GM10248 (cell line): ENCODE data around the gene KMT2C.

ENCODE experiments used
- CTCF ChIA-PET: fragments of 300-600 bp; sonication (Branson Sonifier 250); formaldehyde crosslinking; extraction: SDS; loops from one replicate; lab custom pipeline; 2021; ENCODE audit warnings: antibody characterized with exemption; lab: Yijun Ruan, JAX
- POLR2A ChIA-PET: fragments of 350-650 bp; sonication (Branson Sonifier 250); formaldehyde crosslinking; extraction: SDS; loops from one replicate; lab custom pipeline; 2020; ENCODE audit warnings: antibody characterized with exemption; lab: Yijun Ruan, JAX
- DNase-seq: peaks from one replicate; pipeline ENCODE4 v3.0.0; 2012; ENCODE audit errors: extremely low spot score
- TF ChIP-seq, protein P1 (sequence below): IDR thresholded peaks from 2 replicates; pipeline ENCODE4 v1.5.1; 2012; ENCODE audit warnings: mild to moderate bottlenecking, low read depth; ENCODE audit errors: extremely low read depth, missing control alignments, control extremely low read depth

The KMT2C gene

DNA sequence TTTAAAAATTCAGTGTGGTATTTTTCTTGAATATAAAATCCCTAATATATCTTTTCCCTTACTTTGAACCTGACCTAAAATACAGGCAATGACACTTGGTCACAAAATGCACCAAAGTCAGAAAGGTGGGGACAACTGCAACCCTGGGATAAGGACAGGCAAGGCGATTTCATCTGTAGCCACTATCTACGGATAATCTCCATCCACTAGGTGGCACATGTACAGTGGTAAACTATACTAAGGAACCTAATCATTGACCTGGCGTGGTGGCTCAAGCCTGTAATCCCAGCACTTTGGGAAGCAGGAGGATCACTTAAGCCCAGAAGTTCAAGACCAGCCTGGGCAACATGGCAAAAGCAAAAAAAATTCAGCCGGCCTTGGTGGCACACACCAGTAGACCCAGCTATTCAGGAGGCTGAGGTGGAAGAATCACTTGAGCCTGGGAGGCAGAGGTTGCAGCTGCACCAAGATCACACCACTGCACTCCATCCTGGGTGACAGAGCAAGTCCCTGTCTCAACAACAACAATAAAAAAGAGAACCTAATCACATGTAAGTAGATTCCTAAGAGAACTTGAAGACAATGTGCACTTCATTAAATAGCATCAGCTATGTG is 98.9 kb downstream of the KMT2C start:
- peak; percentile 35 for DNase-seq
- ChIA-PET CTCF (interaction anchor here (0.6 to 3.5 kb wide), 21 partner anchors 9 to 373 kb away, joined by 3 to 16 read pairs (median 3); no protein-coding TSS in a partner anchor), POLR2A (no interaction called here)
- TF ChIP-seq, protein P1, sequence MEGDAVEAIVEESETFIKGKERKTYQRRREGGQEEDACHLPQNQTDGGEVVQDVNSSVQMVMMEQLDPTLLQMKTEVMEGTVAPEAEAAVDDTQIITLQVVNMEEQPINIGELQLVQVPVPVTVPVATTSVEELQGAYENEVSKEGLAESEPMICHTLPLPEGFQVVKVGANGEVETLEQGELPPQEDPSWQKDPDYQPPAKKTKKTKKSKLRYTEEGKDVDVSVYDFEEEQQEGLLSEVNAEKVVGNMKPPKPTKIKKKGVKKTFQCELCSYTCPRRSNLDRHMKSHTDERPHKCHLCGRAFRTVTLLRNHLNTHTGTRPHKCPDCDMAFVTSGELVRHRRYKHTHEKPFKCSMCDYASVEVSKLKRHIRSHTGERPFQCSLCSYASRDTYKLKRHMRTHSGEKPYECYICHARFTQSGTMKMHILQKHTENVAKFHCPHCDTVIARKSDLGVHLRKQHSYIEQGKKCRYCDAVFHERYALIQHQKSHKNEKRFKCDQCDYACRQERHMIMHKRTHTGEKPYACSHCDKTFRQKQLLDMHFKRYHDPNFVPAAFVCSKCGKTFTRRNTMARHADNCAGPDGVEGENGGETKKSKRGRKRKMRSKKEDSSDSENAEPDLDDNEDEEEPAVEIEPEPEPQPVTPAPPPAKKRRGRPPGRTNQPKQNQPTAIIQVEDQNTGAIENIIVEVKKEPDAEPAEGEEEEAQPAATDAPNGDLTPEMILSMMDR, result peak; percentile 62

DNA sequence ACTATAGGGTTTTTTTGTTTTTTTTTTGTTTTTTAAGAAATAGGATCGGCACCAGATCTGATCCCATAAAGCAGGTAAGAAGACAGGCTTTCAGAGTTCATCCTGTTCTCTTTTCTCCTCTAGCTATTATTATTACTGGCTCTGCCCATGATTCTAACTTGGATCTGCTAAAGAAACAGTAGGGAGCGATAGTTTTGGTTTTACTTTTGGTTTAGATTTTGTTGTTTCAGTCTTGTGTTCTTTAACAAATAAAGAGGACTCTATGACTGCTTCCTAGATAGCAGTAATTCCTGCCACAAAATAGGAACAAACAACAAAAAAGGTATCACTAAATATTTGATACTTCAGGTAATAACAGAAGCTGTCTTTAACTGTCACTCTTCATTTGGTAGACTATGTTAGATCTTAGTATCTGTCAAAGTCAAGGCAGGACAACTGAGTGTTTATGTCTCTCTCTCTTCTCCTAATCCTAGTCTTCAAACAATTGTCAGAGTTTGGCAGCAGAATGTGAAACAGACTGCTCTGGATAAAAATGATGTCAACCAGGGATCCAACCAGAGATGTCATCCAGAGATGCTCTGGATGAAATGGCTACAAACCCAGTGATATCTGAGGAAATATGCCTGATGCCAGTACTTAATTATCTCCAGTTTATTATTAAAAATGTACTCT is 99.8 kb downstream of the KMT2C start:
- ChIA-PET CTCF (interaction anchor here (0.6 to 3.6 kb wide), 15 partner anchors 10 to 373 kb away, joined by 3 to 16 read pairs (median 4); no protein-coding TSS in a partner anchor), POLR2A (no interaction called here)
- TF ChIP-seq, protein P1, result no peak
- DNase-seq, result peak; percentile 28

DNA sequence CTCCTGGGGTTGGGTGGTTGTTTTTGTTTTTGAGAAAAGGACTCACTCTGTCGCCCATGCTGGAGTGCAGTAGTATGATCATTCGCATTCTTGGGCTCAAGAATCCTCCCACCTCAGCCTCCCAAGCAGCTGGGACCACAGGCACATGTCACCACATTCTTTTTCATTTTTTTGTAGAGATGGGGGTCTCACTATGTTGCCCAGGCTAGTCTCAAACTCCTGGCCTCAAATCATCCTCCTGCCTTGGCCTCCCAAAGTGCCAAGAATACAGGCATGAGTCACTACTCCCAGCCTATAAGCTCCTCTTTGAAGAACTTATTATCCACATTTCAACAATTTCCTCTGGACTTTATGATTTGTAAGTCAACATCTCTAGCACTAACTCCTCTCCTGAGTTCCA is 102.7 kb downstream of the KMT2C start:
- CTCF ChIA-PET, result interaction anchor here (1.7 to 3.6 kb wide), 3 partner anchors 9 to 19 kb away, joined by 5 to 12 read pairs (median 7); no protein-coding TSS in a partner anchor
- no peak for DNase-seq
- POLR2A ChIA-PET, result no interaction called here
- TF ChIP-seq, protein P1, result no peak

DNA sequence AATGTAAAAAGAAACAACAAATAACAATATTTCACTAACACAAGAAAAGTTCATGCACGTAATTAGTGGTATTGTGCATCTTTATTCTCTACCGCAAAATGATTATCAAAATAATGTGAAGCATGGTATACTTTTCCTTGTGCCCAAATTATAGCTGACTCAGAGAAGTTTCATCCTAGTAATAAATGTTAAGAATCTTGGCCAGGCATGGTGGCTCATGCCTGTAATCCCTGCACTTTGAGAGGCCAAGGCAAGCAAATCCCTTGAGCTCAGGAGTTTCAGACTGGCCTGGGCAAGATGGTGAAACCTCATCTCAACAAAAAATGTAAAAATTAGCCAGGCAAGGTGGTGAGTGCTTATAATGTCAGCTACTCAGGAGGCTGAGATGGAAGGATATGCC is 105.0 kb downstream of the KMT2C start:
- ChIA-PET CTCF (interaction anchor here (1.1 to 4.7 kb wide), 3 partner anchors 11 to 17 kb away, joined by 4 to 21 read pairs (median 8); no protein-coding TSS in a partner anchor), POLR2A (interaction anchor here (0.7 kb wide), 1 partner anchor 180 kb away, joined by 3 read pairs; no protein-coding TSS in a partner anchor)
- TF ChIP-seq, protein P1, result no peak
- no peak for DNase-seq

DNA sequence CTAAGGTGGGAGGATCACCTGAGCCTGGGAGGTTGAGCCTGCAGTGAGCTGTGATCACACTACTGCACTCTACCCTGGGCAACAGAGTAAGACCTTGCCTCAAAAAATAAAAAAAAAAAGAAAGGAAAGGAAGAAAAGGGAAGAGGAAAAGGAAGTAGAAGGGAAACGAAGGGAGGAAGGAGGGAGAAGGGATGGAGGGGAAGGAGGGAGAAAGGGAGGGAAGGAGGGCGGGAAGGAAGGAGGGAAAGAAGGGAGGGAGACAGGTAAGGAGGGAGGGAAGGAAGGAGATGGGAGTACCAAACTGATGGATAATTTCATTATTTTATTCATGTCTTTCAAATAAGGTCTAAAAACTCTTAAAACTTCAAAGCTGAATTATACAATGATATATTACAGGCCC is 106.3 kb downstream of the KMT2C start:
- ChIA-PET CTCF (interaction anchor here (4.7 kb wide), 1 partner anchor 12 kb away, joined by 21 read pairs; no protein-coding TSS in a partner anchor), POLR2A (no interaction called here)
- TF ChIP-seq, protein P1, result no peak
- no peak for DNase-seq

DNA sequence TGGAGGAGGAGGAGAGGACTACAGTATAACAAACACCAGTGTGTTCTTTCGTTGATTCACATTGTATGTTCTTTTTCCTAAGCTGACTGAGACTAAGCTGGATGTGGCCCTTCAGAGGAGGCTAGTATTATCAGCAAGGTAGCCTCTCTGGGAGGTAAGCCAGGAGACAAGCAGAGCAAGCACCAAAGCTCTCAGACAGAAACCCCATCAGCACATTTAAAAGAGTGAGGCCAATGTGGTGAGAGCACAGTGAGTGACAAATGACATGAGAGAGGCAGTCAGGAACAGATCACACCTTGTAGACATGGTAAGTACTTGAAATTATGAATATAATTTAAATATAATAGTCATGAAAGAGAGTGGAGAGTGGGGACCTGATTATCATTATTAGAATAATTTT is 107.6 kb downstream of the KMT2C start:
- POLR2A ChIA-PET, result interaction anchor here (0.6 kb wide), 1 partner anchor 101 kb away, joined by 3 read pairs; no protein-coding TSS in a partner anchor
- no peak for DNase-seq
- CTCF ChIA-PET, result interaction anchor here (1.0 to 4.7 kb wide), 2 partner anchors 13 to 18 kb away, joined by 3 to 21 read pairs; no protein-coding TSS in a partner anchor
- TF ChIP-seq, protein P1, result no peak
